ENCODE results near the gene MBTD1.
"Not testable (repeated sequence)": the region's sequence is repeated elsewhere in the genome, so short reads cannot be mapped to it uniquely, and the experiment has no call there.

MBTD1 gene

DNA sequence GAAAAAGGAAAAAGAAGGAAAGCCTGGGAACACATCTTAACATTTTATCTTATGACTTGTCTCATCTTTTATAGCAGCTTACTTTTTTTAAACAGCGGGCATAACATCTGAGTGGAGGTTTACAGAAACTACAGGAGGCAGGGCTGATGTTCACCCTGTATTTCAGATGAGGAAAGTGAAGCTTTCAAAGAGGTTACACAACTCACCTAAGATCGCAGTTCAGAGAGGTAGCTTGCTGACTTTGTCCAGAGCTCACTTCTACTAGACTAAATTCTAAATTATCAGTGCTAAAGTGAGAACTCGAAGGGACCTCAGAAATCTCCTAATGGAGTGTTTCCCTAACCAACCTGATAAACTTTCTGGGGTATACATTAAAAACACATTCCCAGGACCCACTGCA lies 3.7 kb downstream of the MBTD1 start:
- H3K4me3 ChIP-seq (ENCODE audit: low read depth, low read length), result no peak overlapping the region

DNA sequence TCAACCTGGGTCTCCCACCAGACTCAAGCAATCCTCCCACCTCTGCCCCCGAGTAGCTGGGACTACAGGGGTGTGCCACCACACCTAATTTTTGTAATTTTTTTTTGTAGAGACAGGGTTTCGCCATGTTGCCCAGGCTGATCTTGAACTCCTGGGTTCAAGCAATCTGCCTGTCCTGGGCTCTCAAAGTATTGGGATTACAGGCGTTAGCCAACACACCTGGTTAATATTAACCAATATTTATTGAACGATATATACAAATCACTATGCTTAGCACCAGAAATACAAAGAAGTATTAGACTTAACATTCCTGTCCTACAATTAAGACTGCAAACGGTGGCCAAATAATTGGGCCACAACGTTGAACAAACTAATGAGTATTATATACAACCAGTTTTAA lies 4.2 kb downstream of the MBTD1 start:
- H3K4me3 ChIP-seq (ENCODE audit: low read depth, low read length), result no peak overlapping the region

DNA sequence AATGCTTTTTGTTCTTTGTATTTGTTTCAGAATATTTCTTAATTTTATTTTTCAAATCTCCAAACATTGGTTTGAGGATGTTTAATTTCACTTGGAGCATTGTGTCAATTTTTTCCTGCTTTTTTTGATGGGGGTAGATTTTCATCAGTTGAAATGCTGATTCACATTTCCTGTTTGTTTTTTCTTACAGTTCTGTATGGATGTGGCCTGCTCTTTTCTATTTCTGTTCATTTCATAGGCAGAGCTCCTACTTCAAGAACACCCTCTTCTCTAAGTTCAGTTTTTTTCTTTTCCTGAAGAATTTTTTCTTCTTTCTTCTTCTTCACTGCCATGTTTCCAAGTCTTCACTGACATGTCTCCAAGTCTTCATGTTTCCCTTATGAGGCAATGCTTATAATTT lies 8.8 kb downstream of the MBTD1 start:
- H3K4me3 ChIP-seq (ENCODE audit: low read depth, low read length), result no peak overlapping the region

DNA sequence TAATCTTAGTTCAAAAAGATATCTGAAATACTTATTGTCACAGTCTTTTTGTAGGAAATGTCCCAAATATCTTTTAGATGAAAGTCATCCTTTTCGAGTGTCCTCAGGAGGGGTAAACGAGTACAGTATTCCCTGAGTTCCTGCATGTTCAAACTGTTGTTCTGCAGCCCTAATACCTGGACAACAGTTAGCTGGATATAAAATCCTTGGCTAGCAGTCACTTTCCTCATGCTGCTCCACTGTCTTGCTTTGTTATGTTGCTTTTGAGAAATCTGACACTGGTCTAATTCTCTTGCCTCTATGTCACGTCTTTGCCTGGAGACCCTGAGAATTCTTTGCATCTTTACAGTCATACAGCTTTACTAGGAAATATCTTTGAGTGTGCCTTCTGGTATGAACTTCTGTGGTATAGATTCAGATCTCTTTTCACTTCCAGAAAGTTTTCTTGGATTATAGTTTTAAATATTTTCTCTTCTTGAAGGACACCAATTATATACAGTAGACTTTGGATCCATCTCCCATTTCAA lies 9.5 kb downstream of the MBTD1 start:
- H3K4me3 ChIP-seq (ENCODE audit: low read depth, low read length), result no peak overlapping the region

DNA sequence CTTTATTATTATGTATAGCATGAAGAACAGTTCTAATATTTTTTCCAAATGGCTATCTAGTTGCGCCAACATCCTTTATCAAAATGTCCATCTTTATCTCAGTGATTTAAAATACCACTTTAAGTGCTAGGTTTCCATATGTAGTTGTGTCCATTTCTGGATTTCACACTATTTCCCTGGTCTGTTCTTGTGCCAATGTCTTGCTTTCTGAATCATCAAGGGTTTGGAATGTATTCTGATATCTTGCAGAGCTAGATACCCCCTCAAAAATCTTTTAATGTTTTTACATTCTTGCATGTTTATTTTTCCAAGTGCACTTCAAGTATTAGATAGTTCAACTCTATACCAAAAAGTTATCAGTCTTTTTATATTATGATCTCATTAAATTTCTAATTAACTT lies 14.3 kb downstream of the MBTD1 start:
- no peak overlapping the region for H3K4me3 ChIP-seq (ENCODE audit: low read depth, low read length)

DNA sequence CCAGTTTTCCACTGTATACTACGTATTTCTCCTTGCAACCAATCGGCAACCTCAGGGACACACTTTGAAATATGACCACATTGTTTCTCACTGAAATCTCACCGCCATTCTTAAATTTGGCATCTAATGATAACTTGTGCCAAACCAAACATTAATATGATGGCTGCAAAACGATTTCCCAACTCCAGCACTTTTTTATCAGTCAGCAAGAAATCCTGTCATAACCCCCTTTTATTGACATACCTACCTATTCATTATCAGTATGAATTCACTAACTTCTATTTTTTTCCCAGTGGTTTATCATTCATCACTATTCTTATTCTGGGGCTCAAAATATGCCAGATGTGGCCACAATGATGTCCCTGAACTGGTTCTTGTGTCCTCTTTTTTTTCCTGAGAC lies 15.8 kb downstream of the MBTD1 start:
- H3K4me3 ChIP-seq (ENCODE audit: low read depth, low read length), result no peak overlapping the region

DNA sequence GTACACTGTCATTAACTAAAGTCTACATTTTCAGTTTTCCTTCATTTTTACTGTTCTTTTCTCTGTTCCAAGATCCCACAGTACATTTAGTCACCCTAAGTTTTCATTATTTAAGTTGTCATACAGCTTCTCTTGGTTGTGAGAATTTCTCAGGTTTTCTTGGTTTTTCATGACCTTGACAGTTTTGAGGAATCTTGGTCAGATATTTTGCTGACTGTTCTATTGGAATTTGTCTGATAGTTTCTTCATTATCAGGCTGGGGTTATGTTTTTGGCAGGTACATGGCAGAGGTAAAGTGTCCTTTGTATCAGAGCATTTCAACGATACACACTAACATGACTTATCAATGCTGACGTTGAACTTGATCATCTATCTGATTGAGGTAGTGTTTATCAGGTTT lies 19.6 kb downstream of the MBTD1 start:
- H3K4me3 ChIP-seq (ENCODE audit: low read depth, low read length), result no peak overlapping the region

DNA sequence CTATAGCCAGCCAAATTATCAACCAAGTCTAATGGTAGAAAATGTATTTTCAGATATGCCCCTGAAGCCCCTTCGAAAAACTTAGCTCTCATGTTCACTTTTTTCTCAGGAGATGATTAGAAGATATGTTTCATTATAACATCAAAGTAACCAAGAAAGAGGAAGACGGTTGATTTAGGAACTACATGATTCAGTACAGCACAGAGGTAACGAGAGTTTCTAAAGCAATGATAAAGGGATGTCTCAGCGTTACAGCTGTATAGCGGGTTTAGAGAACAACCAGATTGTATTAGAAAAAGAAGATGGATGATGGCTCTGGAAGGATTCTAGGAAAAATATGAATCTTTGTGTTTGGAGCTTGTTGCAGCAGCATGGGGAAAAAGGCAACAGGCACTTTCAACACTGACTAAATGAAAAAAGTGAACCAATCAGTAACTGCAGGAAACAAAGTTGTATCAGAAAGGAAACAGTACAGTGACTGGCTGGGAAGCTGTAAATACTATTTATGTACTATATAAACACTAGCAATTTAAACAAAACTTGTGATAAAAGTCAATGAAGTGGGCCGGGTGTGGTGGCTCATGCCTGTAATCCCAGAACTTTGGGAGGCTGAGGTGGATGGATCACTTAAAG lies 21.5 kb downstream of the MBTD1 start:
- no peak overlapping the region for H3K4me3 ChIP-seq (ENCODE audit: low read depth, low read length)

DNA sequence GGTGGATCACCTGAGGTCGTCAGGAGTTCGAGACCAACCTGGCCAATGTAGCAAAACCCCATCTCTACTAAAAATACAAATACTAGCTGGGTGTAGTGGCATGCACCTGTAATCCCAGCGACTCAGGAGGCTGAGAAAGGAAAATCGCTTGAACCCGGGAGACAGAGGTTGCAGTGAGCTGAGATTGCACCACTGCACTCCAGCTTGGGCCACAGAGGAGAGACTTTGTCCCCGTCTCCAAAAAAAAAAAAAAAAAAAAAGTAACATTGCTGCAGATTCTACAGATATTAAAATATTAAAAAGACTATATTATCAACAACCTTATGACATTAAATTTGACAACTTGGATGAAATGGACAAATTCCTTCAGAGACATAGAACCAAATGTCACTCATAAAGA lies 25.7 kb downstream of the MBTD1 start:
- H3K4me3 ChIP-seq (ENCODE audit: low read depth, low read length), result no peak overlapping the region

DNA sequence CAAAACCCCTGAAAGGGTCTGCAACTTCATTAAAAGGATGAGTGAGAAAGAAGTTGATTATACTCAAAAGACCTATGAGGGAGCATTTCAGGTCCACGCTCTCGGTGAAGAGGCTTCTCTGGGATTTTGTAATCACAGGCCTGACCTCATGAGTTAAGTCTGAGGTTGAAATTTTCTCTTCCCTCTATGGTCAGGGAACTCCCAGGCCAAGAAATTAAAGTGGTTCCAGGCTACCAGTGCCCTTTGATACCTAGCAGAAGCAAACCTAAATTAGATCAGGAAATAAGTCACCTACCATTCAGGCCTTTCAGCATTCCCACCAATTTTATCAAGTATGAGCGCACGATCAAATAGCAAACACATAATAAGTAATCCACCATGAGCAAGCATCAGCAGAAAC lies 27.9 kb downstream of the MBTD1 start:
- H3K4me3 ChIP-seq (ENCODE audit: low read depth, low read length), result no peak overlapping the region

DNA sequence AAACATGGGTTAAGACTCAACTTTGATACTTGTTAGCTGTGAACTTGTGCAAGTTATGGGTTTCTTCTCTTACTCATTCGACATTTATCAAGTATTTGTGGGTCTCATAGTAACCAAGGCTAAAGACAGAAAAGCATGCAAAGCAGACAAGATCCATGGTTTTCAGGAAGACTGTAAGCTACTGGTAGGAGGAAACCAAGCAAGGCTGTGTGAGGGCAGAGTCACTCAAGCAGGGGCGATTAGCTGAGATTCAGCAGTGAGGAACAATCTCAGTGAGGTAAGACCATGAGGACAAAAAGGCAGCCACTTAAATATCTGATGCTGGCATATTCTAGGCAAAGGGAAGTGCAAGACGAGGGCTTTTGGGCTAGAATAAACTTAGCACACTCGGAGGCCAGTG lies 29.5 kb downstream of the MBTD1 start:
- H3K4me3 ChIP-seq (ENCODE audit: low read depth, low read length), result no peak overlapping the region

DNA sequence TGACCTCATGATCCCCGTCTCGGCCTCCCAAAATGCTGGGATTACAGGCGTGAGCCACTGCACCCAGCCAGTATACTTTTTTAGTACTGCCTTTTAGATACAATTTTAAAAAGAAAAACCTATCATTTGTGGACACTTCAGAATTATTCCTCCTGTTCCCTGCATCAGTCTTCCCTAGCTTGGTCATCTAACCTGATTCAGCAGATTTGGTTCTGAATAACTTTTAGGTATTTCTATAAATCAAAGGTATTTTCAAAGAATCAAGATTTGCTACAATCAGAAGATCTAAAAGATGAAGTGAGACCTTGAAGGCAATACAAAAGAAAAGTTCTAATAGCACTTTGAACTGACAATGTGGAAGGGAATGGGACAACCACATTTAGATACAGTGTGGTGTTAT lies 30.0 kb downstream of the MBTD1 start:
- no peak overlapping the region for H3K4me3 ChIP-seq (ENCODE audit: low read depth, low read length)

DNA sequence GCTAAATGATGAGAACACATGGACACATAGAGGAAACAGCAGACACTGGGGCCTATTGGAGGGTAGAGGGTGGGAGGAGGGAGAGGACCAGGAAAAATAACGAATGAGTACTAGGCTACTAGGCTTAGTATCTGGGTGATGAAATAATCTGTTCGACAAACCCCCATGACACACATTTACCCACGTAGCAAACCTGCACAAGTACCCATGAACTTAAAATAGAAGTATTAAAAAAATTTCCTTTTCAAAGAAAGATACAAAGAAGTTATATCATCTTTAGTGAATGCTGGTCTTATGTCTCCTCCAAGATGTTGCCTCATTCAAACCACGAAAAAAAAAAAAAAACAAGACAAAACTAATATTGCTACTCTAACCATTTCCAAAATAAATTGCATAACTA lies 31.7 kb downstream of the MBTD1 start:
- no peak overlapping the region for H3K4me3 ChIP-seq (ENCODE audit: low read depth, low read length)

DNA sequence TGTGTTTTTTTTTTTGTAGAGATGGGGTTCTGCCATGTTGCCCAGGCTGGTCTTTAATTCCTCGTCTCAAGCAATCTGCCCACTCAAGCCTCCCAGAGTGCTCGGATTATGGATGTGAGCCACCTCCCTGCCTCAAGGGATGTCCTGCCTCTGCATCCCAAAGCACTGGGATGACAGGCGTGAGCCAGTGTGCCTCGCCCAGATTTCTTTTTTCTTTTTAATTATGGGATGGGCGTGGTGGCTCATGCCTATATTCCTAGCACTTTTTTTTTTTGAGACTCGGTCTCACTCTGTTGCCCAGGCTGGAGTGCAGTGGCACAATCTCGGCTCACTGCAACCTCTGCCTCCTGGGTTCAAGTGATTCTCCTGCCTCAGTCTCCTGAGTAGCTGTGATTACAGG lies 34.3 kb downstream of the MBTD1 start:
- not testable (repeated sequence) for H3K4me3 ChIP-seq (ENCODE audit: low read depth, low read length)

DNA sequence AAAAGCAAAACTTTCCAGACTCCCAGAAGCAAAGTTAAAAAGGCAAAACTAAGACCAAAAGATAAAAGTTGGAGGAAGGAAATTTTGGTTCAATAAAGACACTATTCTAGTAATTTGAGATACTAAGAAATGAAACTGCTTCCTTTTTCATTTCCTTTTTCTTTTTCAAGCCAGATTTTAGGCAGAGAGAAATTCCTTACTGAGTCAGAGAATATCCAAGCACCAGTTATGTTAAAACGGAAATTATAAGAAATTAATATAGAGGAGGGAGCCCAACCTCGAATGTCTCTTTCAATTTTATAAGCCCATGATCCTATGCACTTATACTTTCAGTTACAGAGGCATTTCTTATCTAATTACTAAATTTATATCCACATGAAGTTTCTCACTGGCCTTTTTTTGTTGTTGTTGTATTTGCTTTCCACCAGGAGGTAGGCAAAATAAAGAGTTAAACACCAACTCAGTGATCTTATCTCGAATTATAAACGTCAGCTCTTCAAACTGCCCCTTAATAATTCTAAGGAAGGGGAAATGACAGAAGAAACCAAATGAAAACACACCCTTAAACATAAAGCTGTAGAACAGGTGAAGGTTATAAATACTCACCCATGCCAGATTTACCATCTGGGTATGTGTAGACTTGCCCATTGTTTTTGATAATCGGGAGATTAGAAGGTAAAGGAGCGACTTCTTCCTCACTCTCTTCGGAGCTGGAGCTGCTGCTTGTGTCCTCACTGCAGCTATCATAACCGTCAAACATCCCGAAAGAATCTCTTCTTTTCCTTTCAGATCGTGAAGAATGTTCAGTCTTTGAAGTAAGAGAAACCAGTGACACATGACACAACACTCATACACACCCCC lies 35.2 kb downstream of the MBTD1 start:
- H3K4me3 ChIP-seq (ENCODE audit: low read depth, low read length), result no peak overlapping the region

DNA sequence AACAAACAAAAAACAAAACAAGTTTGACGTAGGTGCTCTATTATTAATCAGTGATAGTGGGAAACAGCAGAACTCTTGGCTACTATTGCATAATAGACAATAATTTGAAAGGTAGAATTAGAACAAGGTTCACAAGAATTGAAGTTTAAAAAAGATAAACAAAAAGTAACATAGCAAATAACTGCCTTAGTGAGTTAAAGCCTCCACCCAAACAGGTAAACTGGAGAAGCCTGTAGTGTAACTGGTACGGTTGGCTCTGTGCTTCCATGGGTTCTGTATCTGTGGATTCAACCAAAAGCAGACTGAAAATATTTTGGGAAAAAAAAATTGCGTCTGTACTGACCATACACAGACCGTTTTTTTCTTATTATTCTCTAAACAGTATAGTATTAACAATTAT lies 38.5 kb downstream of the MBTD1 start:
- H3K4me3 ChIP-seq (ENCODE audit: low read depth, low read length), result no peak overlapping the region

DNA sequence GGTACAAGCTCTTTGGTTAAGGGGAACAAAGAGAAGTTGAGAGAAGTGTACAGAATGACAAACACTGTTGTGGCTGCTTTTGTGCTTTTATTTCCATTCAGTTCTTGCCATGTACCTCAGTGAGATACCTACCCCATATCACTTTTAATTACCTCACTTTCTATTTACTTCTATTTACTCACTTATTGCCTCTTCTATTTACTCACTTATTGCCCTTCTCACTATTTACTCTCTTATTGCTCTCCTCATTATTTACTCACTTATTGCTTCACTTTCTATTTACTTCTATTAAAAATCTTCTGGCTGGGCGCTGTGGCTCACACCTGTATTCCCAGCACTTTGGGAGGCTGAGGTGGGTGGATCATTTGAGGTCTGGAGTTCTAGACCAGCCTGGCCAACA lies 41.9 kb downstream of the MBTD1 start:
- no peak overlapping the region for H3K4me3 ChIP-seq (ENCODE audit: low read depth, low read length)

DNA sequence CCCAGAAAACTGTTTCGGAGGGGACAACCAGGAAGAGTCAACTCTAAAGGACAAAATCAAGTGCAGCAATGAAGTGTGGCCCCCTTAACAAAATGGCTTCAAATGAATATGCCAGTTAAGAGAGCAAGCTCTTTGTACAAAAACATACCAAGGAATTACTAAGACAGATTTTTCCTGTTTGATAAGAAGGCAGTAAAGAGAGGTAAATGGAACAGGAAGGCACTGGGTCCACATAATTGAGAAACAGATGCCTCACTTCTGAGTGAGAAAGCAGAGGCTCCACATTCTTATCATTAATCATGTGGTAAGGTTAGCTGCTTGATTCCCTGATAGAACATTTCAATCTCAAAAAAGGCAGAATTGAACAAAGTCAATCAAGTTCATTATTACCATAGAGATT lies 44.9 kb downstream of the MBTD1 start:
- H3K4me3 ChIP-seq (ENCODE audit: low read depth, low read length), result no peak overlapping the region

DNA sequence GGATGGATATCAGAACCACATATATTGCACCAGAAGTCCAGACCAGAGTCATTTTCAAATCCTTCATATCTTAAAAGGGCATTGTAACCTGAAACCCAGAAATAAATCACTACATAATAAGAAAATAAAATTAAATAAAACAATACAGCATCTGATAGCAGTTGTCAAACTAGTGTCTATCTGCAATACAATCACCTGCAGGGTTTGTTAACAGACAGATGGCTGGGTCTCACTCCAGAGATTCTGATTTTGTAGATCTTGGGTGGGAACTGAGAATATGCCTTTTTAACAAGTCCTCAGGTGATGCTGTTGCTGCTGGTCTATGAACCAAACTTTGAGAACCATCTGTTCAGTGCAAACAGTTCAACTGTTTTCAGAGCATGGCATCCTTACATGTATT lies 56.0 kb downstream of the MBTD1 start:
- H3K4me3 ChIP-seq (ENCODE audit: low read depth, low read length), result no peak overlapping the region

DNA sequence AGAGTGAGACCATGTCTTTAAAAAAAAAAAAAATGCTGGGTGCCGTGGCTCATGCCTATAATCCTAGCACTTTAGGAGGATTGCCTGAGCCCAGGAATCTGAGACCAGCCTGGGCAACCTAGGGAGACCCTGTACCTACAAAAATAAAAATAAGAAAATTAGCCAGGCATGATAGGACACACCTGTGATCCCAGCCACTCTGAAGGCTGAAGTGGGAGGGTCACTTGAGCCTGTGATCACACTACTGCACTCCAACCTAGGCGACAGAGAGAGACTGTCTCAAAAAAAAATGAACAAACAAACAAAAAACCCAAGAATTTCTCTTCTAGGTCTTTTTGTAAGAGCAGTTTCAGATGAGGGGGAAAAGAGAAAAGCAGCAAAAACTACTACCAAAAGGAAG lies 59.0 kb downstream of the MBTD1 start:
- H3K4me3 ChIP-seq (ENCODE audit: low read depth, low read length), result no peak overlapping the region

DNA sequence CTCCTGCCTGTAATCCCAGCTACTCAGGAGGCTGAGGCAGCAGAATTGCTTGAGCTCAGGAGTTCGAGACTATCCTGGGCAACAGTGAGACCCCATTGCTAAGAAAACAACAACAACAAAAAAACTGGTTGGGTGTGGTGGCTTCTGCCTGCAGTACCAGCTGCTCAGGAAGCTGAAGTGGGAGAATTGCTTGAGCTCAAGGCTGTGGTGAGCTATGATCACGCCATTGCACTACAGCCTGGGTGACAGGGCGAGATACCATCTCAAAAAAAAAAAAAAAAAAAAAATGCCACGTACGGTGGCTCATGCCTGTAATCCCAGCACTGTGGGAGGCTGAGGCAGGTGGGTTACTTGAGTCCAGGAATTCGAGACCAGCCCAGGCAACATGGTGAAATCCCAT lies 59.6 kb downstream of the MBTD1 start:
- no peak overlapping the region for H3K4me3 ChIP-seq (ENCODE audit: low read depth, low read length)

DNA sequence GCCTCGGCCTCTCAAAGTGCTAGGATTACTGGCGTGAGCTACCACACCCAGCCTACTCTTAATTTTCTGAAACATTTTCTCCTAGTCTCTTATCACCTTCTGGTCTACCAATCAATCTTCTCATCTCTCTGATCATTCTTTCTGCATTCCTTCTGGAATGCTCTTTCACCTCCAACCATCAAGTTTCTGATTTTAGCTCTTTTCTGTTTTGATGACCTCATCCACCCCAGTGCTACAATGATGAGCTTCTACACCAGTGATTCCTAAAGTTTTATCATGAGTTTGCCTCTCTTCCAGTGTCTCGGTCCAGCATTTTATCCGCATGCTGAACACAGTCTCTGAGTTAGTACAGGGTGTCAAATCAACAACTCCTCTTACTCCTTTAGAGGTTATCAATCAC lies 62.1 kb downstream of the MBTD1 start:
- no peak overlapping the region for H3K4me3 ChIP-seq (ENCODE audit: low read depth, low read length)

DNA sequence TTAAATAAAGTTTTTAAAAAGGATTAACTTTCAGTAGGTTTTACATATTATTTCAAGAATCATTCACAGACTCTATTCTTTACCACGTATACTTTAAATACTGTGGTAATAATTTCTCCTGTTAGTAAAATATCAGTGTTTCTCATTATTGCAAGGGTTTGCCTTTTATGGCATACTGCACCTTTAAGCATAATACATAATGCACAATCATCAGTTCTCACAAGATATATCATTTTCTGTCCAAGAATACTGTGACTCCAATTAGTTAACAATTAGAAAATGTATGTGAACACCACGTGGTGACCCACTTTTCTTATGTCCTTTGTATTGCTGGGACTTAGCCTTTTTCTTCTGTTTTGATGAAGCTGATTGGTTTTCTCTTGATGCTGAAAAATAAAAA lies 68.0 kb downstream of the MBTD1 start:
- H3K4me3 ChIP-seq (ENCODE audit: low read depth, low read length), result no peak overlapping the region

Measured in iPS-11a (cell line).